ENCODE data around the gene HMGCLL1. TPM values are rescaled to one million over a fixed set of nuclear protein-coding genes. Genes with fewer than 3 reads are reported as not detected.

HMGCLL1 gene
- polyA plus RNA-seq, 1 of the 3 experiments (the other 2 are of a cell fraction) = not detected

GRCh38 chr6:55448451-55448850 is 130.5 kb downstream of the HMGCLL1 start:
- Histone ChIP-seq H3K9me2 (0 out of 2 replicates have a peak, but pooled peaks cover 5% of the 10 kb centered on the region), H3K4me3 (ENCODE audit: low read depth in 2 of 2, low read length in 1 of 2) (no peak overlapping the region), H3K9ac (no peak overlapping the region), H2AFZ (ENCODE audit: low read depth) (no peak overlapping the region), H3K27ac (ENCODE audit: low read depth in 2 of 2, low read length in 1 of 2) (no peak overlapping the region), H3K27me3 (ENCODE audit: insufficient read depth) (no peaks in the 10 kb centered on the region), H3K9me3 (no peaks in the 10 kb centered on the region), H3K4me2 (no peak overlapping the region), H3K4me1 (ENCODE audit: control insufficient read depth in 1 of 2, insufficient read depth in 2 of 2, low read depth in 1 of 2, low read length in 1 of 2) (no peaks in the 10 kb centered on the region), H4K20me1 (ENCODE audit: insufficient read depth) (no peaks in the 10 kb centered on the region), H3K79me2 (ENCODE audit: insufficient read depth) (no peaks in the 10 kb centered on the region), H3F3A (replicated peaks; ENCODE audit: insufficient read depth) (no peaks in the 10 kb centered on the region), H3K36me3 (replicated peaks in 1 of 2; ENCODE audit: control insufficient read depth in 1 of 2, insufficient read depth in 2 of 2, low read length in 1 of 2) (no peaks in the 10 kb centered on the region)
- POLR2A ChIA-PET = no interaction called here
- DNase-seq = no peak
- CTCF ChIA-PET = interaction anchor here (1.4 to 7.7 kb wide), 2 partner anchors 22 to 436 kb away, joined by 3 to 64 read pairs; no protein-coding TSS in a partner anchor
- TF ChIP-seq NRF1 (IDR thresholded peaks at IDR 0.05; ENCODE audit: low read depth, low read length) (no peak), TCF12 (IDR thresholded peaks at IDR 0.05) (peak; percentile 33), GATA2 (CRISPR knock-in tag; IDR thresholded peaks at IDR 0.05) (no peak), EP300 (IDR thresholded peaks at IDR 0.05; ENCODE audit: borderline replicate concordance in 1 of 2, low read depth in 1 of 2, low read length in 1 of 2) (no peak)

- CTCF ChIA-PET = interaction anchor here (1.4 to 7.7 kb wide), 5 partner anchors 21 to 844 kb away, joined by 3 to 64 read pairs (median 8); no protein-coding TSS in a partner anchor
- no peak overlapping the region for H3K4me3 ChIP-seq (ENCODE audit: low read depth in 2 of 2, low read length in 1 of 2)
- H3K4me1 ChIP-seq (ENCODE audit: control insufficient read depth in 1 of 2, insufficient read depth in 2 of 2, low read depth in 1 of 2, low read length in 1 of 2) = no peaks in the 10 kb centered on the region
- POLR2A ChIA-PET = no interaction called here
- TF ChIP-seq EP300 (IDR thresholded peaks at IDR 0.05; ENCODE audit: borderline replicate concordance in 1 of 2, low read depth in 1 of 2, low read length in 1 of 2) (no peak), GATA2 (CRISPR knock-in tag; IDR thresholded peaks at IDR 0.05) (no peak), TEAD4 (IDR thresholded peaks at IDR 0.05; ENCODE audit: borderline replicate concordance, insufficient read depth) (no peak), NFIC (IDR thresholded peaks at IDR 0.05; ENCODE audit: borderline replicate concordance) (no peak), FOXM1 (IDR thresholded peaks at IDR 0.05; ENCODE audit: low read depth) (no peak), RXRA (IDR thresholded peaks at IDR 0.05; ENCODE audit: borderline replicate concordance, low read depth) (no peak), FOXJ3 (CRISPR knock-in tag; IDR thresholded peaks at IDR 0.05) (no peak), ELF1 (IDR thresholded peaks at IDR 0.05) (no peak), GABPA (IDR thresholded peaks at IDR 0.05; ENCODE audit: low read depth) (no peak), MAX (IDR thresholded peaks at IDR 0.05; ENCODE audit: low read depth) (no peak), SMC3 (IDR thresholded peaks at IDR 0.05; ENCODE audit: low read depth, low read length) (no peak), TAF1 (IDR thresholded peaks at IDR 0.05; ENCODE audit: borderline replicate concordance, low read depth, low read length) (no peak), RAD21 (IDR thresholded peaks at IDR 0.05; ENCODE audit: low read length) (no peak), MEF2A (IDR thresholded peaks at IDR 0.05; ENCODE audit: borderline replicate concordance, low read depth) (no peak), USF1 (IDR thresholded peaks at IDR 0.05; ENCODE audit: borderline replicate concordance, low read depth) (no peak), TCF12 (IDR thresholded peaks at IDR 0.05) (no peak), JUND (IDR thresholded peaks at IDR 0.05) (no peak), CHD2 (IDR thresholded peaks at IDR 0.05; ENCODE audit: low read length, partially characterized antibody) (no peak)
- no peaks in the 10 kb centered on the region for H3F3A ChIP-seq (replicated peaks; ENCODE audit: insufficient read depth)
- H3K9ac ChIP-seq = no peak overlapping the region
- no peaks in the 10 kb centered on the region for H4K20me1 ChIP-seq (ENCODE audit: insufficient read depth)
- H3K27me3 ChIP-seq (ENCODE audit: insufficient read depth) = no peaks in the 10 kb centered on the region
- H3K27ac ChIP-seq (ENCODE audit: low read depth in 2 of 2, low read length in 1 of 2) = no peak overlapping the region
- no peak for DNase-seq
- H3K36me3 ChIP-seq (replicated peaks in 1 of 2; ENCODE audit: control insufficient read depth in 1 of 2, insufficient read depth in 2 of 2, low read length in 1 of 2) = no peaks in the 10 kb centered on the region
- H3K9me3 ChIP-seq = no peaks in the 10 kb centered on the region
- 0 out of 2 replicates have a peak, but pooled peaks cover 5% of the 10 kb centered on the region for H3K9me2 ChIP-seq
- no peaks in the 10 kb centered on the region for H3K79me2 ChIP-seq (ENCODE audit: insufficient read depth)
- WGBS (ENCODE audit: low lambda C conversion rate) = 27% methylated on average over 3 of the region's 3 CpGs
- no peak overlapping the region for H3K4me2 ChIP-seq
- no peak overlapping the region for H2AFZ ChIP-seq (ENCODE audit: low read depth)
These were observed 131.1 kb downstream of the HMGCLL1 start for GRCh38 chr6:55447891-55448290.

All from SK-N-SH (cell line).